C4-2B (cell line): ENCODE data around the gene WDR5.

Experiments
- ZFX ChIP-seq: fragments of 450-650 bp; IDR thresholded peaks from 2 replicates; pipeline ENCODE4 v1.6.1; 2017
- TF ChIP-seq, protein P1 (sequence below): fragments of 450-650 bp; conservative IDR thresholded peaks from 2 replicates; pipeline ENCODE4 v1.5.1; 2017; ENCODE audit warnings: mild to moderate bottlenecking

DNA sequence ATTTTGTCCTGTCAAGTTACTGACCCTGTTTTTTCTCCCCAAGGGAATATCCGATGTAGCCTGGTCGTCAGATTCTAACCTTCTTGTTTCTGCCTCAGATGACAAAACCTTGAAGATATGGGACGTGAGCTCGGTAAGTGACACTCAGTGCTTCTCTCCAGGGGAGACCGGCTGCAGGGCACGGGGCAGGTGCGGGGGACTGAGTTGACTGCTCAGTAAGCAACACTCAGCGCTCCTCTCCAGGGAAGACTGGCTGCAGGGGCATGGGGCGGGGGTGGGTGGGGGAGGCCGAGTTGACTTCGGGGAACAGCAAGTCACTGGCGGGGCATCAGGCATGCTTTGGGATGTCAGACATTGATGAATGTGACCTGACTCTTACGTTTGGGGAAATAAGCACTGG lies 6.0 kb downstream of the WDR5 start:
- TF ChIP-seq, protein P1, sequence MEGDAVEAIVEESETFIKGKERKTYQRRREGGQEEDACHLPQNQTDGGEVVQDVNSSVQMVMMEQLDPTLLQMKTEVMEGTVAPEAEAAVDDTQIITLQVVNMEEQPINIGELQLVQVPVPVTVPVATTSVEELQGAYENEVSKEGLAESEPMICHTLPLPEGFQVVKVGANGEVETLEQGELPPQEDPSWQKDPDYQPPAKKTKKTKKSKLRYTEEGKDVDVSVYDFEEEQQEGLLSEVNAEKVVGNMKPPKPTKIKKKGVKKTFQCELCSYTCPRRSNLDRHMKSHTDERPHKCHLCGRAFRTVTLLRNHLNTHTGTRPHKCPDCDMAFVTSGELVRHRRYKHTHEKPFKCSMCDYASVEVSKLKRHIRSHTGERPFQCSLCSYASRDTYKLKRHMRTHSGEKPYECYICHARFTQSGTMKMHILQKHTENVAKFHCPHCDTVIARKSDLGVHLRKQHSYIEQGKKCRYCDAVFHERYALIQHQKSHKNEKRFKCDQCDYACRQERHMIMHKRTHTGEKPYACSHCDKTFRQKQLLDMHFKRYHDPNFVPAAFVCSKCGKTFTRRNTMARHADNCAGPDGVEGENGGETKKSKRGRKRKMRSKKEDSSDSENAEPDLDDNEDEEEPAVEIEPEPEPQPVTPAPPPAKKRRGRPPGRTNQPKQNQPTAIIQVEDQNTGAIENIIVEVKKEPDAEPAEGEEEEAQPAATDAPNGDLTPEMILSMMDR = no peak
- TF ChIP-seq ZFX = no peak
